ENCODE measurements around the gene PRPF18.

PRPF18 gene

GRCh38 chr10:13671904-13672303, 85.1 kb downstream of the PRPF18 start:
- no peak for FAIRE-seq

GRCh38 chr10:13672548-13672947, 85.8 kb downstream of the PRPF18 start:
- FAIRE-seq: no peak

- FAIRE-seq: no peak
Measured at GRCh38 chr10:13673156-13673555, 86.4 kb downstream of the PRPF18 start.

- no peak for FAIRE-seq
Measured at GRCh38 chr10:13674645-13675588, 88.2 kb downstream of the PRPF18 start.

- no peak for FAIRE-seq
Measured at GRCh38 chr10:13678101-13678843, 91.5 kb downstream of the PRPF18 start.

Measured in colon (tissue), 2 donors.